HG02759 (cell line): ENCODE results near the gene RPL21.
"Not testable (repeated sequence)": the region's sequence is repeated elsewhere in the genome, so short reads cannot be mapped to it uniquely, and the experiment has no call there.

Experiments
- ATAC-seq: cut with Tn5 transposase; IDR thresholded peaks from one replicate; pipeline ENCODE4 v1.9.1; 2021; ENCODE audit warnings: mild to moderate bottlenecking, moderate library complexity; ENCODE audit not compliant: unreplicated experiment

Gene RPL21

DNA sequence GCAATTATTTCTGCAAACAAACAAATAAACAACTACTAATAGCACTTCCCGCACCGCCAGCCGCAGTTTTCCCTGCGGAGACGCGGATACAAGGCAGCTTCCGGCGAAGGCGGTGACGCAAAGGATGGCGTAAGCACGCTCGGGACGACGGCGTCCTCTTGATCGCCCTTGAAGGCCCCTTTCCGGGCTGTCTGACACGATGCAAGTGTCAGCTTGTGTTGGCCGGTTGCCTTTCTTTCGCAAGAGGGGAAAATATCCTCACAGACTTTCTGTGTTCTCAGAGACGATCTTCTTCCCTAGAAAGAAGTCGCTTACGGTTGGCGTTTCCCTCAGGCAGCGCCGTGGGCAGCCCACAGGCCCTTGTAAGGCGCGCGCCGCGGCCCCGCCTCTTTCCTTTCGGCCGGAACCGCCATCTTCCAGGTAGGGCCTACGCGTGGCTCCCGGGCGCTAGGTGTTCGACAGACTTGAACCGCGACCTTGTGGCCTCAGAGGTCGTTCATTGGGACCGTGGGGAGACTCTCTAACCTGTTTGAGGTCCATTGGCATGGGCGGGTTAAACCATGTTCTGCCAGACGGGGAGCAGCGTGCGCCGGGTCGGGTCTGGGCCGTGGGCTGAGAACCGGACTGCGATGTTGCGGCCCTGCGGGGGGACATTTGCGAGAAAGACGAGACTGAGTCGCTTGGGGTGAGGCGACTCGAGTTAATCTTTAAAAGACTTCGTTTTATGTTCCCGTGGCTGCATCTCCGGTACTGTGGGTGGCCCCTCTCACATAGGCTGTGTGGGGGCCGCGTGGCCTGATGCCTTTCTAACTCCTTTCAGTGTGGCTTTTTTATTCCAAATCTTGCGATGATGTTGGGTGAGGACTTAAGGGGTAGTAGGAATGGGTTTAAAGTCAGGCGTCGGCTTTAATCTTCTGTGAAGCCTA lies at the start of gene RPL21:
RPL21 (plus strand) TSS at position 393 of the 926 bp plus-strand sequence. CDS start 2,219 bp downstream, outside the sequence.
- ATAC-seq, result peak; percentile 95

DNA sequence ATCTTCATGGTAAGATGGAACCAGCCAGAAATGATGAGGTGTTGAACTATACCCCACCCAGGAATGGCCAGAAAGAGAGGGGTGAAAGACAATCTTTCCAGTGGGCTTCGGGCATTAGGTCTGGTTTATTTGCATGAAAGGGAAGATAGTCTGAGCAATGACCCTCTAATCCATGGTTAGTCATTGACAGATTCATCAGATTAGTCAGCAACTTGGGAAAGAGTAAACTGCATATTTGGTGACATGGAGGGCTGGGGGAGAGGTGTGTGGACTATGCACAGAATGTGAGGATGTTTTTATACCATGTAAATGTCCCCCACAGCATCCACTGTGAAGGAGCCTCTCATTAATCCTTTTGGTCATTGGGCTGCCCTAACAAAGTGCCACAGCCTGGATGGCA lies 49.7 kb upstream of the RPL21 start:
- ATAC-seq, result no peak

DNA sequence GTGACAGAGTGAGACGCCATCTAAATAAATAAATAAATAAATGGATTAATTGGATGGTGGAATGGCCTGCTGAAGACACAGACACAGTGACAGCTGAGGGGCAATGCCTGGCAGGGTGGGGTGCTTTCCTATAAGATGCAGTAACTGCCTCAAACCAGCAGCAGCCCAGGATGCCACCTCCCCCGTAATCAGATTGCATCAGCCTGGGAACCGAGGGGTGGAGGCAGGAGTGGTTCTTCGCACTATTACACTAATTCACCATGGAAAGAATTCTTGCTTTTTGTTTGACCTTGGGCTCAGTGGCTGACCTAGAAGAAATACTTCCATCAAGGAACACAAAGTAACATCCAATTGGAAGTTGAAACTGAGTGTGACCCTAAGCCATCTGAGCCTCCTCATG lies 48.2 kb upstream of the RPL21 start:
- ATAC-seq, result no peak

DNA sequence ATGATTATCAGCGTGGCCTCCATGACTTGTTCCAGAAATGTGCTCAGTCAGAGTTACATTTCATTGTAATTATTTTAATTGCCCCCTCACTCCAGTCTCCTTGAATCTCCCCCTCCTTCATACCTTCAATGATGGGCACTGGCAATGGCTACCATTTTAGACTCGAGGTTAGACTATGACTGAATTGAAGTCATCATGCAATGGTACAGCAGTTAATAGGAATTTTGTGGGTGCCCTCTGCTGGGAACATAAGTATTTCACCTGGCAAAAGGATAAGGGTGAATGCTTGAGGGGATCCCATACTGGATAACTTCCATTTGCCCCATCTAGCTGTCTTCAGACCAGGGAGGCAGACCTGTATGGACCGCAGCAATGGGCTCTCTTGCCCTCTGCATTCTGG lies 47.5 kb upstream of the RPL21 start:
- ATAC-seq, result no peak

DNA sequence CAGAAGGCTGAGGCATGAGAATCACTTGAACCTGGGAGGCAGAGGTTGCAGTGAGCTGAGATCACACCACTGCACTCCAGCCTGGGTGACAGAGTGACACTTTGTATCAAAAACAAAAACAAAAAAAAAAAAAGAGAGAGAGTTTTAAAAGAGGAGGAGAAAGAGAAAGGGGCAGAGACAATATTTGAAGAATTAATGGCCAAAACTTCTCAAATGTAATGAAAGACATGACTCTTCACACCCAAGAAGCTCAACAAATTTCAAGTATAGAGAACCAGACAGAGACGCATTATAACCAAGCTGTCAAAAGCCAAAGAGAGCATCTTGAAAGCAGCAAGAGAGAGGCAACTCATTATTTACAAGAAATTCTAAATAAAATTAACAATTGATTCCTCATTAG lies 42.8 kb upstream of the RPL21 start:
- ATAC-seq, result no peak

DNA sequence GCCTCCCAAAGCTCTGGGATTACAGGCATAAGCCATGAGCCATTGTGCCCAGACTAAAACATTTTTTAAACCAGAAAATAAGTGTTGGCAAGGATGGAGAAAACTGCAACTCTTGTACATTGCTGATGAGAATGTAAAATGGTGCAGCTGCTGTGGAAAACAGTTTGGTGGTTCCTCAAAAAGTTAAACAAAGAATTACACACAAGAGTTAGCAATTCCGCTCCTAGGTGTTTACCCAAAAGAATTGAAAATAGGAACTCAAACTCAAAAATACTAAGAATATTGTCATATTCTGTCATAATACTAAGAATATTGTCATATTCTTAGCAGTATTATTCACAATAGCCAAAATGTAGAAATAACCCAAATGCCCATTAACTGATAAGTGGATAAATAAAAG lies 40.1 kb upstream of the RPL21 start:
- no peak for ATAC-seq

DNA sequence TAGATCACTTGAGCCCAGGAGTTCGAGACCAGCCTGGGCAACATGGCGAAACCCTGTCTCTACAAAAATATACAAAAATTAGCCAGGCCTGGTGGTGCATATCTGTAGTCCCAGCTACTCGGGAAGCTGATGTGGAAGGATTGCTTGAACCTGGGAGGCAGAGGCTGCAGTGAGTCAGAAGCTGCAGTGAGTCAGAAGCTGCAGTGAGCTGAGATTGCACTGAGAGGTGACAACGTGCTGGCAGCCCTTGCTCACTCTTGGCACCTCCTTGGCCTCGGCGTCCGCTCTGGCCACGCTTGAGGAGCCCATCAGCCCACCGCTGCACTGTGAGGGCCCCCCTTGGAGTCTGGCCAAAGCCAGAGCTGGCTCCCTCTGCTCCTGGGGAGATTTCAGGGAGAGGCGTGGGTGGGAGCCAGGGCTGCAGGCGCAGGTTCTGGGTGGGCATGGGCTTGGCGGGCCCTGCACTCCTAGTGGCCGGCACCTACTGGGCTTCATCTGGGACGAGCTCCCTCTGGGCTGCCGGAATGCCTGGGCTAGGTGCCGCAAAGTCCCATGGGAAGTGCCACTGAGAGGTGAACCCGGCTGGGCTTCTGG lies 39.5 kb upstream of the RPL21 start:
- ATAC-seq, result no peak

DNA sequence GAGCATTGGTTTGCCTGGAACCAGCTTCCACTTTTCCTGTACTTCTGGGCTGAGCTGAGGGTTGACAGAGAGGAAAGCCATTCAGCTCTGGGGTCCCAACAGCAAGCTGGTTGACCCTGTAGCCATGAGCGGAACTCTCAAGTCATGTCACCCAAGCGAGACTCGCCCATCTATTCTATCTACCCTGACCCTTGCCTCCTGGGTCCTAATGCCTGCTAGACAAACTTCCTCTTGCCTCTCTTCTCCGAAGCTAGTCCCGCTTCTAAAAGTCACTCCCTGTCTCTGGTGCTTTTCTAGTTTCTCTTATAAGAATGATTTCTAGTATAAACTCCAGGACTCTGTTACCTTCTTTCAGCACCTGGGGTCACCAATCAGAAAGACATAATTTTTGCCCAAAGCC lies 38.0 kb upstream of the RPL21 start:
- not testable (repeated sequence) for ATAC-seq

DNA sequence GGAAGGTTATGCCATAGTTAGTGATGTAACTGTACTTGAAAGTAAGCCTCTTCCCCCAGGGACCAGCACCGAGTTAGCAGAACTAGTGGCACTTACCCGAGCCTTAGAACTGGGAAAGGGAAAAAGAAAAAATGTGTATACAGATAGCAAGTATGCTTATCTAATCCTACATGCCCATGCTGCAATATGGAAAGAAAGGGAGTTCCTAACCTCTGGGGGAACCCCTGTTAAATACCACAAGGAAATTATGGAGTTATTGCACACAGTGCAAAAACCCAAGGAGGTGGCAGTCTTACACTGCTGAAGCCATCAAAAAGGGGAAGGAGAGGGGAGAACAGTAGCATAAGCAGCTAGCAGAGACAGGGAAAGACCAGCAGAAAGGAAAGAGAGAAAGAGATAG lies 33.6 kb upstream of the RPL21 start:
- ATAC-seq, result not testable (repeated sequence)

DNA sequence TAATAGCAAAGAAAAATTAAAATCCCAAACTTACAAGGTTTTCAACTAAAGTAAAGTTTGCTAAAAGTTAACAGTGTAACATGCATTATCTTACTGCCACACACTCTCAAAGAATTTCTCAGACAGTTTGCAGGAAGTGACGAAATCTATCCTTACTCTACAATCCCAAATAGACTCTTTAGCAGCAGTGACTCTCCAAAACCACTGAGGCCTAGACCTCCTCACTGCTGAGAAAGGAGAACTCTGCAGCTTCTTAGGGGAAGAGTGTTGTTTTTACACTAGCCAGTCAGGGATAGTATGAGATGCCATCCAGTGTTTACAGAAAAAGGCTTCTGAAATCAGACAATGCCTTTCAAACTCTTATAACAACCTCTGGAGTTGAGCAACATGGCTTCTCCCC lies 32.5 kb upstream of the RPL21 start:
- ATAC-seq, result not testable (repeated sequence)

DNA sequence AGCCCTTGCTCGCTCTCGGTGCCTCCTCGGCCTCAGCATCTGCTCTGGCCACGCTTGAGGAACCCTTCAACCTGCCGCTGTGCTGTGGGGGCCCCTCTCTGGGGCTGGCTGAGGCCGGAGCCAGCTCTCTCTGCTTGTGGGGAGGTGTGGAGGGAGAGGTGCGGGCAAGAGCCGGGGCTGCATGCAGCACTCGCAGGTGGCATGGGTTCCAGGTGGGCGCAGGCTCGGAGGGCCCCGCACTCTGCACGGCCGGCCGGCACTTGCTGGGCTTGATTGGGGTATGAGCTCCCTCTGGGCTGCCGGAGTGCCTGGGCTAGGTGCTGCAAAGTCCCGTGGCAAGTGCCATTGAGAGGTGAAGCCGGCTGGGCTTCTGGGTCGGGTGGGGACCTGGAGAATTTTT lies 31.7 kb upstream of the RPL21 start:
- ATAC-seq, result no peak

DNA sequence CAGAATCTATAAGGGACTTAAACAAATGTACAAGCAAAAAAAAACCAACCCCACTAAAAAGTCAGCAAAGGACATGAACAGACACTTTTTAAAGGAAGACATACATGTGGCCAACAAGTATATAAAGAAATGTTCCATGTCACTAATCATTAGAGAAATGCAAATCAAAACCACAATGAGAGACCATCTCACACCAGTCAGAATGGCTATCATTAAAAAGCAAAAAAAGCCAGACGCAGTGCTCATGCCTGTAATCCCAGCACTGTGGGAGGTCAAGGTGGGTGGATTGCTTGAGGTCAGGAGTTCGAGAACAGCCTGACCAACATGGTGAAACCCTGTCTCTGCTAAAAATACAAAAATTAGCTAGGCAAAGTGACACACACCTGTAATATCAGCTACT lies 29.3 kb upstream of the RPL21 start:
- peak; percentile 80 for ATAC-seq

DNA sequence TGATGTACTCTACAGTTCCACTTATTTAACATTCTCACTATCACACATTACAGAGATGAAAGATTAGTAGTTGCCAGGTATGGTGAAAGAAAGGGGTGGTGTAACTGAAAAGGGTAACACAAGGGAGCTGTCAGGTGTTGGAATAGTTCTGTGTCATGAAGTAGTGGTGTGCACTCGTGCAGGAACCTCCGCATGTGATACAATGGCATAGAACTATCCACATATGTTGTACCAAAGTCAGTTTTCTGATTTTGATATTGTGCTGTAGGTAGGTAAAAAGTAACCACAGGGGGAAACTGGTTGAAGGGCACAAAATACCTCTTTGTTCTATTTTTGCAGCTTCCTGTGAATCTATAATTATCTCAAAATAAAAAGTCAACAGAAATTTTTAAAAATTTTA lies 24.4 kb upstream of the RPL21 start:
- ATAC-seq, result no peak

DNA sequence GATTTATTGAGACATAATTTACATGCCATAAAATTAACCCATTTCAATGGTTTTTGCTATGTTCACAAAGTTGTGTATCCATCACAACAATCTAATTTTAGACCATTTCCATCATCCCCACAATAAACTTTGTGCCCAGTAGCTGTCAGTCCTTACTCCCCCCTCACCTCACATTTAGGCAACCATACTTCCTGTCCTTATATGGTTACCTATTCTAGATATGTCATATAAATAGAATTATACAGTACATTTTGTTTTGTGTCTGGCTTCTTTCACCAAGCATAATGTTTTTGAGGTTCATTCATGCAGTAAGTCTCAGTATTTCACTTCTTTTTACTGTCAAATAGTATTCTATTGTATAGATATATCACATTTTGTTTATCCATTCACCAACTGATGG lies 23.2 kb upstream of the RPL21 start:
- ATAC-seq, result no peak

DNA sequence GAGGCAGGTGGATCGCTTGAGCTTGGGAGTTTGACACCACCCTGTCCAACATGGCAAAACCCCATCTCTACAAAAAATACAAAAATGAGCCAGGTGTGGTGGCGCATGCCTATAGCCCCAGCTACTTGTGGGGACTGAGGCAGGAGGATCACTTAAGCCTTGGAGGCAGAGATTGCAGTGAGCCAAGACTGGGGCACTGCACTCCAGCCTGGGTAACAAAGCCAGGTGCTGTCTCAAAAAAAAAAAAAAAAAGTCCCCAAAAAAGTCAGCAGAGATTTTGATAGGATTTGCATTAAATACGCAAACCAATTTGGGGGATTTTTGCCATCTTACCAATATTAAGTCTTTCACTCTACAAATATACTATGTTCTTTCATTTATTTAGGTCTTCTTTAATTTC lies 21.7 kb upstream of the RPL21 start:
- no peak for ATAC-seq

DNA sequence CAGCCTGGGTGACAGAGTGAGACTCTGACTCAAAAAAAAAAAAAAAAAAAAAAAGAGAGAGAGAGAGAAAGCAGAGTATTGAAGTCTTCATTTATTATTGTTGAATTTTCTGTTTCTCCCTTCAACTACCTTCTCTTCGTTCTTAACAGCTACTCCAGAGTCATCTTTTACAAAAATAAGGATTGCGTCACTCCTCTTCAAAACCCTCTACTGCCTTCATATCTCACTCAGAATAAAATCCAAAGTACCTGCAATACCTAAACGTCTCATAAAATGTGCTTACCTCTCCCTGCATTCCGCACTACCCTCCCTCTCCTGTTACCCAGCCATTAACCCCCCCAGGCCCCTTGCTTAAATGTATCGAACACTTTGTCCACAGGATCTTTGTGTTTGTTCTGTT lies 17.4 kb upstream of the RPL21 start:
- no peak for ATAC-seq

DNA sequence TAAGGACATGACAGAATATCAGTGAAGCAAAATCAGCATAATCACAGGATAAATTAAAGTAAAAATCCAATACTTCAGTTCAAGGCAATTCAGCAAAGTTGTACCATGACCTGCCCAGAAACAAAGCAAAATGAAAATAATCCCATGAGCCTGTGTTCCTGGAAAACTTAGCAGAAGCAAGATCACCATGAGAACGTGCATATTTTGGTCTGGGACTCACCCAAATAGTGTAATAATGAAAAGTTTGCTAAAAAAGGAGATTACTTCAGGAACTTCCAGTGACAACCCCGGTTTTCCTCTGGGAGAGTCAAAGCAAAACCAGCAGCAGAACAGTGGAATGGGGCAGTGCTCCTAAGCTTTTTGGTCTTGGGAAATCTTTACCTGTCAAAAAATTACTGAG lies 14.9 kb upstream of the RPL21 start:
- ATAC-seq, result no peak

DNA sequence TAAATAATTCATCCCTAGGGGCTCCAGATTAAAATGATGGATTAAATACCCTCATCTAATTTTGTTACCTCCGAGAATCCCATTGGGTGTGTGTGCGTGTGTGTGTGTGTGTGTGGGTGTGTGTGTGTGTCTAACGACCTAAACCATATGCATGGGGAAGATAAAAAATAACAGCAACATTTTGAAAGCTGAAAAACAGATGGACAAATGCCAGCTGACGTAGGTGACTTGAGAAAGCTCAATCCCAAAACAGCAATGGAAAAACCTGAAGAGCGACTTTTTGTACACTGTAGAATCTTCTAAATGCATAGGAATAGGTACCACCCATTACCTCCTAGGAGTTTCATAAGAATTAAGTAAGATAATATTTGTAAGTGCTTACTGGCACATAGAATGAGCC lies 8.7 kb upstream of the RPL21 start:
- ATAC-seq, result no peak

DNA sequence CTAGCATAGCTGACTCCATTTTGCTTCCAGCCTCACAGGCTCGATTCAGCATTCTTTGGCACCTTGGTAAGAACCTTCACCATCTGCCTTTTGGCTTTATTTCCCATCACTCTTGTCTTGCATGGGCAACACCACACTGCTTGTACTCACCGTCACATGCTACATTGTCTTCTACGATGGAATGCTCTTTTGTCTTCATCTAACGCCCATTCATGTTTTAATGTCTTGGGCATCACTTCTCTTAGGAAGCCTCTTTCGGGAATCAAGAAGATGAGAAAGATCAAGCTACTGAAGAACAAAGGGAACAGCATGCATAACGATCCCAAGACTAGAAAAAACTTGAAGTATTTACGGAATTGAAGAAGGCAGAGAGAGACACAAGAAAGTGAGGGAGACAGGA lies 5.7 kb upstream of the RPL21 start:
- no peak for ATAC-seq

DNA sequence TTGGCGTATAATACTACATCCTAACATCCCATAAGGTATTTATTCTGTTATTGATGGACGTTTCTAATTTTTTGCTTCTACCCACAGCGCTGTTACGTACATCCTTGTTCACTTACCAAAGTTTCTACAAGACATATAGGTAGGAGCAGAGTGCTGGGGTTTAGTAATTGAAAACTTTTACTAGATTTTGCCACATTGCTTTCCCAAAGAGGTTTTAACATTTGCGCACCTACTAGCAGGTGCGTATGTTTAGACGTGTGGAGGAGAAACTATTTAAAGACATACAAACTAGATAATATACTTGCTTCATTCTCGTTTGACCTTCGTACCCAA lies 559 bp upstream of the RPL21 start:
- peak; percentile 12 for ATAC-seq

DNA sequence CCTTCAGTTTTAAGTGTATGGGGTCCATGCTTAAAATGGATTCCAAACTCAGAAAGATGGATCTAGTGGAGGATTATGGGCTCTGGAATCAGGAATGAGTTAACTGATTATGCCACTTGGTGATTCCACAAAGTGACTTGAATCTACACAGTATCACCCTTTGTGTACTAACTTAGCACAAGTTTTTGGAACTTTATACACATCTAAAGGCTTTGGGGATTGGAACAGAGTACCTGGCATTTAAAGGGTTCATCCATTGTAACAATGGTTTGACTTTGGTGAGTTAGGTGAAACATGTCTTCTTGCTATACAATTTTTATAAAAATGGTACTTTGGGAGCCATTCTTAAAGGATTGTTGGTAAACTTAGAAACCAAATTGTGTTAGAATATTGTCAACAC lies 1.1 kb downstream of the RPL21 start:
- no peak for ATAC-seq

DNA sequence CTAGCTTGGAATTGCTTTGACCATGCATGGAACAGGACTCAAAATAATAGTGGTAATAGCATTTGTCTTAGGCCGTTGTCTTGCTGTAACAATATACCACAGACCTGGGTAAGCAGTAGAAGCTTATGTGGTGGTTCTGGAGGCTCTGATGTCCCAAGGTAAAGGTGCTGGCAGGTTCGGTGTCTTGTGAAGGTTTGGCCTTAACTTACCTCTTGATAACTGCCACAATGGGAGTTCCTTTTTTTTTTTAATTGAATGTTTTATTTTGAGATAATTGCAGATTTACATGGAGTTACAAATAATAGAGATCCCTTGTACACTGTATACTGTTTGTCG lies 5.8 kb downstream of the RPL21 start:
- ATAC-seq, result no peak
